IMR-90 (cell line): ENCODE measurements around the gene ZMIZ1.

Experiments
- CHD1 ChIP-seq: IDR thresholded peaks from 2 replicates; pipeline ENCODE4 v1.6.1; 2012; ENCODE audit warnings: low read depth, low read length, improper control_type of control experiment
- CTCF ChIP-seq: conservative IDR thresholded peaks from 2 replicates; pipeline ENCODE4 v1.5.1; 2012; ENCODE audit warnings: mild to moderate bottlenecking, low read depth, low read length, improper control_type of control experiment
- ELK1 ChIP-seq: fragments of 150-350 bp; IDR thresholded peaks from 2 replicates; pipeline ENCODE4 v1.6.1; 2016; ENCODE audit warnings: low read depth, mild to moderate bottlenecking, low read length, moderate library complexity, borderline replicate concordance
- MAZ ChIP-seq: IDR thresholded peaks from 2 replicates; pipeline ENCODE4 v1.6.1; 2012; ENCODE audit warnings: low read depth, mild to moderate bottlenecking, low read length, improper control_type of control experiment, moderate library complexity, borderline replicate concordance
- POLR2A ChIP-seq: IDR thresholded peaks from 2 replicates; pipeline ENCODE4 v1.6.1; 2012; ENCODE audit warnings: mild to moderate bottlenecking, low read depth, low read length
- RFX5 ChIP-seq: IDR thresholded peaks from 2 replicates; pipeline ENCODE4 v1.8.0; 2012; ENCODE audit warnings: low read depth, mild to moderate bottlenecking, low read length, moderate library complexity
- USF2 ChIP-seq: fragments of 150-350 bp; IDR thresholded peaks from 2 replicates; pipeline ENCODE4 v1.6.1; 2017; ENCODE audit warnings: mild to moderate bottlenecking, antibody characterized with exemption, low read length, low read depth

- TF ChIP-seq CTCF (no peak), POLR2A (no peak), USF2 (no peak), ELK1 (no peak), MAZ (no peak), CHD1 (no peak), RFX5 (no peak)
These were observed 194.4 kb downstream of the ZMIZ1 start for GRCh38 chr10:79262959-79263746.
